ENCODE measurements around the gene ADGRB2. TPM values are rescaled to one million over a fixed set of nuclear protein-coding genes. Genes with fewer than 3 reads are reported as not detected.
A peak's percentile ranks its signal among the peaks of the same experiment; 100 is the strongest.

The ADGRB2 gene
- total and polyA plus RNA-seq, 2 donors from 2014 or later, result 3.2 to 5.3 TPM

GRCh38 chr1:31811605-31812004 lies 47.5 kb upstream of the ADGRB2 start:
- DNase-seq (peak; percentile 45 to 87 (median 83)), FAIRE-seq (no peak)
- no peak overlapping the region for H3K9ac ChIP-seq (ENCODE audit: low read length in 3 of 3)
- H3K4me3 ChIP-seq (ENCODE audit: low read length in 3 of 3), result no peak overlapping the region
- TF ChIP-seq CTCF (IDR thresholded peaks at IDR 0.05; ENCODE audit: borderline replicate concordance, extremely low read depth, insufficient read depth), result no peak
- H3K27ac ChIP-seq (ENCODE audit: low read depth in 2 of 2, low read length in 2 of 2), result no peak overlapping the region
- intact Hi-C loops (cut with DNase I), result loop anchor here (10.0 kb wide), 1 partner anchor 153 kb away; no protein-coding TSS in a partner anchor
- no peaks in the 10 kb centered on the region for H3K9me3 ChIP-seq (ENCODE audit: control insufficient read depth in 2 of 3, insufficient read depth in 1 of 3, low read length in 3 of 3)
- no peaks in the 10 kb centered on the region for H3K27me3 ChIP-seq (ENCODE audit: control insufficient read depth, insufficient read depth, low read length)
- H3K36me3 ChIP-seq (ENCODE audit: control insufficient read depth in 2 of 3, insufficient read depth in 3 of 3, low read length in 3 of 3), result no peaks in the 10 kb centered on the region
- no peaks in the 10 kb centered on the region for H3K4me1 ChIP-seq (ENCODE audit: control insufficient read depth in 2 of 3, insufficient read depth in 2 of 3, low read depth in 1 of 3, low read length in 3 of 3)

- Histone ChIP-seq H3K9me3 (ENCODE audit: control insufficient read depth in 2 of 3, insufficient read depth in 1 of 3, low read length in 3 of 3) (no peaks in the 10 kb centered on the region), H3K4me1 (ENCODE audit: control insufficient read depth in 2 of 3, insufficient read depth in 2 of 3, low read depth in 1 of 3, low read length in 3 of 3) (no peaks in the 10 kb centered on the region), H3K4me3 (ENCODE audit: low read length in 3 of 3) (no peak overlapping the region), H3K27ac (ENCODE audit: low read depth in 2 of 2, low read length in 2 of 2) (no peak overlapping the region), H3K27me3 (ENCODE audit: control insufficient read depth, insufficient read depth, low read length) (no peaks in the 10 kb centered on the region), H3K36me3 (ENCODE audit: control insufficient read depth in 2 of 3, insufficient read depth in 3 of 3, low read length in 3 of 3) (no peaks in the 10 kb centered on the region), H3K9ac (ENCODE audit: low read length in 3 of 3) (no peak overlapping the region)
- FAIRE-seq, result no peak
- no peak for TF ChIP-seq CTCF (IDR thresholded peaks at IDR 0.05; ENCODE audit: borderline replicate concordance, extremely low read depth, insufficient read depth)
- peak in 1 of 5 donors; percentile 16 for DNase-seq
- intact Hi-C loops (cut with DNase I), result loop anchor here (10.0 kb wide), 1 partner anchor 155 kb away; no protein-coding TSS in a partner anchor
These were observed 45.6 kb upstream of the ADGRB2 start for GRCh38 chr1:31809698-31810097.

- Histone ChIP-seq H3K4me1 (ENCODE audit: control insufficient read depth in 2 of 3, insufficient read depth in 2 of 3, low read depth in 1 of 3, low read length in 3 of 3) (no peaks in the 10 kb centered on the region), H3K4me3 (ENCODE audit: low read length in 3 of 3) (no peak overlapping the region), H3K9ac (ENCODE audit: low read length in 3 of 3) (no peak overlapping the region), H3K36me3 (ENCODE audit: control insufficient read depth in 2 of 3, insufficient read depth in 3 of 3, low read length in 3 of 3) (no peaks in the 10 kb centered on the region), H3K27me3 (ENCODE audit: control insufficient read depth, insufficient read depth, low read length) (no peaks in the 10 kb centered on the region), H3K9me3 (ENCODE audit: control insufficient read depth in 2 of 3, insufficient read depth in 1 of 3, low read length in 3 of 3) (no peaks in the 10 kb centered on the region), H3K27ac (ENCODE audit: low read depth in 2 of 2, low read length in 2 of 2) (no peak overlapping the region)
- DNase-seq (no peak), FAIRE-seq (no peak)
- TF ChIP-seq CTCF (IDR thresholded peaks at IDR 0.05; ENCODE audit: borderline replicate concordance, extremely low read depth, insufficient read depth), result no peak
- intact Hi-C loops (cut with DNase I), result no loop called here
These were observed 43.3 kb upstream of the ADGRB2 start for GRCh38 chr1:31807273-31808048.

Measured in kidney (tissue), 14 donors.